GM12878 (cell line): Measurements from ENCODE around the gene MIAT. TPM values are rescaled to one million over a fixed set of nuclear protein-coding genes. Genes with fewer than 3 reads are reported as not detected.

ENCODE experiments used
- ATAC-seq: fragments of 200-7000 bp; cut with Tn5 transposase; 3 replicates; pipeline ENCODE4 v1.9.1; 2020; ENCODE audit warnings: mild to moderate bottlenecking, moderate library complexity
- BruUV-seq: library from RNA; stranded (reverse); fragments of 400-500 nt; replicated peaks from 2 replicates; lab custom pipeline; 2021; lab: Mats Ljungman, UMichigan
- CTCF ChIA-PET: fragments of 300-600 bp; sonication (Branson Sonifier 250); formaldehyde crosslinking; extraction: SDS; loops from one replicate; lab custom pipeline; 2021; ENCODE audit warnings: inconsistent platforms; lab: Yijun Ruan, JAX
- POLR2A ChIA-PET: fragments of 350-600 bp; formaldehyde crosslinking; extraction: SDS; loops from one replicate; lab custom pipeline; 2021; ENCODE audit warnings: inconsistent platforms; lab: Charles Lee
- RAD21 ChIA-PET: fragments of 300-600 bp; sonication (Branson Sonifier 250); formaldehyde crosslinking; loops from one replicate; lab custom pipeline; 2023; ENCODE audit warnings: antibody characterized with exemption; ENCODE audit not compliant: unreplicated experiment; lab: Charles Lee
- SMC1A ChIA-PET: fragments of 300-600 bp; sonication (Branson Sonifier 250); formaldehyde crosslinking; loops from one replicate; lab custom pipeline; 2023; ENCODE audit not compliant: unreplicated experiment, uncharacterized antibody; lab: Charles Lee
- DNase-seq: peaks from one replicate; pipeline ENCODE4 v3.0.0-alpha.2; 2011; ENCODE audit warnings: low read depth, low spot score
- FAIRE-seq: peaks from 3 replicates; lab custom pipeline; 2011; peaks lifted over from hg19 to GRCh38; lab: Jason Lieb, UNC
- H2AFZ ChIP-seq: 2 replicates; pipeline ENCODE4 v1.6.0; 2011; ENCODE audit warnings: low read depth, low read length, control low read depth; ENCODE audit not compliant: control insufficient read depth
- H3K27ac ChIP-seq: 2 replicates; pipeline ENCODE4 v1.5.1; 2011; ENCODE audit warnings: control low read depth; ENCODE audit not compliant: control insufficient read depth, insufficient read depth
- H3K27me3 ChIP-seq, 2 experiments: replicated peaks in 1 of 2; 2 replicates each; pipeline versions ENCODE4 v1.6.0 to v1.6.1; 2011; ENCODE audit warnings: low read length in 1 of 2; ENCODE audit not compliant: control insufficient read depth in 2 of 2, insufficient read depth in 2 of 2
- H3K36me3 ChIP-seq, 2 experiments: 2 replicates each; pipeline ENCODE4 v1.5.1; 2011; ENCODE audit warnings: low read length in 1 of 2; ENCODE audit not compliant: control insufficient read depth in 2 of 2, insufficient read depth in 2 of 2
- H3K4me1 ChIP-seq: 2 replicates; pipeline ENCODE4 v1.6.1; 2011; ENCODE audit warnings: mild to moderate bottlenecking, low read length, moderate library complexity, mixed read lengths; ENCODE audit not compliant: control insufficient read depth, insufficient read depth
- H3K4me2 ChIP-seq: 2 replicates; pipeline ENCODE4 v1.6.0; 2011; ENCODE audit warnings: control low read depth; ENCODE audit not compliant: control insufficient read depth, insufficient read depth
- H3K4me3 ChIP-seq: fragments of 200-600 bp; sonication (generic); 2 replicates; pipeline ENCODE4 v1.5.1; 2016
- H3K79me2 ChIP-seq: 2 replicates; pipeline ENCODE4 v1.6.0; 2011; ENCODE audit warnings: low read length; ENCODE audit not compliant: control insufficient read depth, insufficient read depth
- H3K9ac ChIP-seq: 2 replicates; pipeline ENCODE4 v1.8.0; 2011; ENCODE audit warnings: low read length, control low read depth, mixed read lengths; ENCODE audit not compliant: control insufficient read depth, insufficient read depth
- H3K9me3 ChIP-seq: replicated peaks from 3 replicates; pipeline ENCODE4 v1.5.1; 2011; ENCODE audit warnings: mild to moderate bottlenecking, low read length; ENCODE audit not compliant: control insufficient read depth, insufficient read depth
- H4K20me1 ChIP-seq: 2 replicates; pipeline ENCODE4 v1.6.0; 2011; ENCODE audit not compliant: control insufficient read depth, insufficient read depth
- ESRRA ChIP-seq: IDR thresholded peaks from 2 replicates; pipeline ENCODE4 v1.6.1; 2012; ENCODE audit warnings: mild to moderate bottlenecking, low read length, improper control_type of control experiment
- EZH2 ChIP-seq: IDR thresholded peaks from 2 replicates; pipeline ENCODE4 v1.6.1; 2012; ENCODE audit warnings: low read depth, mild to moderate bottlenecking, control low read depth, inconsistent platforms, low read length, borderline replicate concordance; ENCODE audit not compliant: control insufficient read depth
- IRF3 ChIP-seq: fragments of 450-650 bp; IDR thresholded peaks from 2 replicates; pipeline ENCODE4 v1.6.1; 2014; ENCODE audit warnings: mild to moderate bottlenecking
- JUND ChIP-seq: IDR thresholded peaks from 2 replicates; pipeline ENCODE4 v1.6.1; 2012; ENCODE audit warnings: low read depth, mild to moderate bottlenecking, low read length, improper control_type of control experiment, moderate library complexity
- PAX8 ChIP-seq: fragments of 450-650 bp; IDR thresholded peaks from 2 replicates; pipeline ENCODE4 v1.6.1; 2017; ENCODE audit warnings: mild to moderate bottlenecking, moderate library complexity
- SMAD5 ChIP-seq: IDR thresholded peaks from 2 replicates; pipeline ENCODE4 v1.6.1; 2016; ENCODE audit warnings: antibody characterized with exemption, low read depth
- TAF1 ChIP-seq: IDR thresholded peaks from 2 replicates; pipeline ENCODE4 v1.6.1; 2011; ENCODE audit warnings: mild to moderate bottlenecking, low read depth, low read length, borderline replicate concordance
- ZBTB40 ChIP-seq: fragments of 450-650 bp; IDR thresholded peaks from 2 replicates; pipeline ENCODE4 v1.6.1; 2016; ENCODE audit warnings: mild to moderate bottlenecking, moderate library complexity, borderline replicate concordance
- ZNF24 ChIP-seq: fragments of 450-650 bp; IDR thresholded peaks from 2 replicates; pipeline ENCODE4 v1.6.1; 2017; ENCODE audit warnings: antibody characterized with exemption, mild to moderate bottlenecking
- WGBS: methylation state at CpG from one replicate; pipeline ENCODE4 v1.1.6; 2016; ENCODE audit warnings: low lambda C conversion rate; ENCODE audit not compliant: insufficient replicate concordance, insufficient coverage; ENCODE audit errors: missing lambda C conversion rate; 5-methylcytosine and 5-hydroxymethylcytosine counted together
- in situ Hi-C: fragments of 300-500 bp; cut with MboI; formaldehyde crosslinking; loops from 9 replicates; pipeline ENCODE4 v1.14.3; 2018; ENCODE audit warnings: mixed read lengths
- intact Hi-C: fragments of 100-400 bp; cut with micrococcal nuclease; formaldehyde crosslinking; loops from one replicate; pipeline ENCODE4 v1.14.2; 2022; ENCODE audit not compliant: unreplicated experiment
- polyA plus RNA-seq, 11 experiments: library from polyadenylated mRNA; depleted of rRNA in 4 of 11; unstranded in 6 of 11; stranded (reverse) in 5 of 11; fragments of >200 nt; fragmentation: Nextera tagmentation in 4 of 11; fragmentation: Illumina TruSeq in 1 of 11; extraction: Ambion mirVana in 4 of 11; extraction: Trizol in 1 of 11; gene quantifications; 1 replicate in 1 of 11; 2 replicates in 10 of 11; pipeline versions ENCODE4 v1.2.1 to v1.2.3, GENCODE V29; 2011 to 2016; ENCODE audit warnings: inconsistent platforms in 2 of 11, missing spikeins in 2 of 11, low read depth in 1 of 11
- total RNA-seq, 4 experiments: library from RNA; depleted of rRNA in 3 of 4; stranded (reverse); fragments of >200 nt in 3 of 4; fragmentation: Illumina TruSeq in 1 of 4; extraction: Trizol in 1 of 4; gene quantifications; 2 replicates each; pipeline versions ENCODE4 v1.2.1 to v1.2.3, GENCODE V29; 2013 to 2021

MIAT gene
- total and polyA plus RNA-seq, 10 of the 15 experiments (the other 5 are each of a cell fraction or from before 2014, with no cell fraction given): 0.39 to 13.7 (median 4.6) TPM

- 0 out of 4 replicates have a peak, but pooled peaks cover 0 to 4% of the 10 kb centered on the region in 2 experiments for H3K27me3 ChIP-seq
- RAD21 ChIA-PET: no interaction called here
- no peaks in the 10 kb centered on the region for H3K79me2 ChIP-seq
- no peaks in the 10 kb centered on the region for H4K20me1 ChIP-seq
- H3K9me3 ChIP-seq: no peaks in the 10 kb centered on the region
- peaks cover 31% of the 10 kb centered on the region for H3K4me1 ChIP-seq
- ATAC-seq (no peak), DNase-seq (no peak), FAIRE-seq (no peak)
- CTCF ChIA-PET: no interaction called here
- H2AFZ ChIP-seq: no peak overlapping the region
- H3K4me3 ChIP-seq: no peak overlapping the region
- H3K4me2 ChIP-seq: no peak overlapping the region
- 74% methylated on average over 6 of the region's 6 CpGs for WGBS
- in situ Hi-C loops (no loop called here), intact Hi-C loops (no loop called here)
- POLR2A ChIA-PET: no interaction called here
- H3K9ac ChIP-seq: no peak overlapping the region
- SMC1A ChIA-PET: no interaction called here
- BruUV-seq: no TSS peak
- TF ChIP-seq ESRRA (no peak), JUND (no peak), SMAD5 (no peak), ZNF24 (no peak), EZH2 (no peak), PAX8 (no peak), TAF1 (no peak), IRF3 (no peak), ZBTB40 (no peak)
- no peaks in the 10 kb centered on the region for H3K36me3 ChIP-seq
- no peak overlapping the region for H3K27ac ChIP-seq
These were observed 3.0 kb downstream of the MIAT start for GRCh38 chr22:26660356-26660755.
